PC-3 (cell line): ENCODE measurements around the gene ST3GAL4.

ENCODE experiments used
- EZH2 ChIP-seq: fragments of 300-600 bp; sonication (generic); IDR thresholded peaks from one replicate; pipeline ENCODE4 v1.6.1; 2017; ENCODE audit warnings: antibody characterized with exemption, mild to moderate bottlenecking, low read length; ENCODE audit not compliant: unreplicated experiment
- EZH2phosphoT487 ChIP-seq: fragments of 300-600 bp; sonication (generic); IDR thresholded peaks from 2 replicates; pipeline ENCODE4 v1.6.1; 2018; ENCODE audit warnings: mild to moderate bottlenecking, antibody characterized with exemption, low read length, borderline replicate concordance
- TF ChIP-seq, protein P1 (sequence below): fragments of 300-600 bp; sonication (generic); conservative IDR thresholded peaks from 2 replicates; pipeline ENCODE4 v1.5.1; 2017; ENCODE audit warnings: antibody characterized with exemption, low read depth, mild to moderate bottlenecking, low read length

DNA sequence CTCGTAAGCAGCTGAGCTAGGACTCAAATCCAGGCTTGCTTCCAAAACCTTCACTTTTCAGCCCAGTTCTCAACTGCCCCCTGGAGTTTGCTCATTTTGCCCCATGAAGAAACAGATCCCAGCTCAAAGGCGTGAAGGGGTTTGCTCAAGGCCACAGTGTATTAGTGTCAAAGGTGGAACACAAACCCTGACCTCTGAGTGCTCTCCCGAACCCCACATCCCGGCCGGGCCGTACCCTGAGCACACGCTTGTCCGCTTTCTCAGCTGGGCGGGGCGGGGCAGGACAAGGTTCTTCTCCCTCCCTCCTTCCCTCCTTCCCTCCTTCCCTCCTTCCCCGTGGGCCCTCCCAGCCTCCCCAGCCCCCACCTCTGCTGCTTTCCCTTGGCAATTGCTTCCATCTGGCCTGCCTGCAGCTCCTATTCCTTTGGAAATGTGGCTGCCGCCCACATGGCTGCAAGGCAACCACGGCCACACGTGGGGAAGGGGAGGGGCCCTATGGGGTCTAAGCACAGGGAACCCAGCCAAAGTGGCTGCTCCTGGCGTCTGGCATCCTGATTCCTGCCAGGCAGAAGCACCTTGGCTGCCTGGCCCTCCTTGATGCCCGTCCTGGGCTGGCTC is 4.1 kb downstream of the ST3GAL4 start:
- TF ChIP-seq, protein P1, sequence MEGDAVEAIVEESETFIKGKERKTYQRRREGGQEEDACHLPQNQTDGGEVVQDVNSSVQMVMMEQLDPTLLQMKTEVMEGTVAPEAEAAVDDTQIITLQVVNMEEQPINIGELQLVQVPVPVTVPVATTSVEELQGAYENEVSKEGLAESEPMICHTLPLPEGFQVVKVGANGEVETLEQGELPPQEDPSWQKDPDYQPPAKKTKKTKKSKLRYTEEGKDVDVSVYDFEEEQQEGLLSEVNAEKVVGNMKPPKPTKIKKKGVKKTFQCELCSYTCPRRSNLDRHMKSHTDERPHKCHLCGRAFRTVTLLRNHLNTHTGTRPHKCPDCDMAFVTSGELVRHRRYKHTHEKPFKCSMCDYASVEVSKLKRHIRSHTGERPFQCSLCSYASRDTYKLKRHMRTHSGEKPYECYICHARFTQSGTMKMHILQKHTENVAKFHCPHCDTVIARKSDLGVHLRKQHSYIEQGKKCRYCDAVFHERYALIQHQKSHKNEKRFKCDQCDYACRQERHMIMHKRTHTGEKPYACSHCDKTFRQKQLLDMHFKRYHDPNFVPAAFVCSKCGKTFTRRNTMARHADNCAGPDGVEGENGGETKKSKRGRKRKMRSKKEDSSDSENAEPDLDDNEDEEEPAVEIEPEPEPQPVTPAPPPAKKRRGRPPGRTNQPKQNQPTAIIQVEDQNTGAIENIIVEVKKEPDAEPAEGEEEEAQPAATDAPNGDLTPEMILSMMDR, result no peak
- TF ChIP-seq EZH2 (no peak), EZH2phosphoT487 (no peak)
